HG02798 (cell line): ENCODE measurements around the gene RNF213.
"Not testable (repeated sequence)": the region's sequence is repeated elsewhere in the genome, so short reads cannot be mapped to it uniquely, and the experiment has no call there.

Experiments used
- ATAC-seq: cut with Tn5 transposase; IDR thresholded peaks from one replicate; pipeline ENCODE4 v1.9.1; 2021; ENCODE audit warnings: mild to moderate bottlenecking; ENCODE audit not compliant: unreplicated experiment, poor library complexity

RNF213 gene

GRCh38 chr17:80397686-80398085 is 137.0 kb downstream of the RNF213 start:
- ATAC-seq = no peak

DNA sequence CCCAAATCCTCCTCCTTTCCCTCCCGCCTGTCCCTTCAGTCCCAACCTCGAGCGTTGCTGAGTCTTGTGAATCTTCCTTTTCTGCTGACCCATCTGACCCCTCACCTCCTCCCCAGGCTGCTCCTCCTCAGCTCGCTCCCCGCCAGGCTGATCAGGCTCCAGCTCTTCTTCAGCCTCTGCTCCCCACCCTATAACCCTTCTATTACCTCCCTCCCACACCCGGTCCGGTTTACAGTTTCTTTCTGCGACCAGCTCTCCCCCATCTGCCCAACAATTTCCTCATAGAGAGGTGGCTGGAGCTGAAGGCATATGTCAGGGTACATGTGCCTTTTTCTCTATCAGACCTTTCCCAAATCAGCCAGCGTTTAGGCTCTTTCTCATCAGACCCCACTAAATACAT is 140.4 kb downstream of the RNF213 start:
- ATAC-seq = not testable (repeated sequence)

GRCh38 chr17:80402102-80402501 is 141.4 kb downstream of the RNF213 start:
- ATAC-seq = not testable (repeated sequence)

DNA sequence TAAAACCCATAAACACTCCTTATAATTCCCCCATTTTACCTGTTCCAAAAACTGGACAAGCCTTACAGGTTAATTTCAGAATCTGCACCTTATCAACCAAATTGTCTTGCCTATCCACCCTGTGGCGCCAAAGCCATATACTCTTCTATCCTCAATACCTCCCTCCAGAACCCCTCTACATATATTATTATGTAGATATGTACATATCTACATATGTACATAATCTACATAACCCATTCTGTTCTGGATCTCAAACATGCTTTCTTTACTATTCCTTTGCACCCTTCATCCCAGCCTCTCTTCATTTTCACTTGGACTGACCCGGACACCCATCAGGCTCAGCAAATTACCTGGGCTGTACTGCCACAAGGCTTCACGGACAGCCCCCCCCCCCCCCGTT is 142.3 kb downstream of the RNF213 start:
- no peak for ATAC-seq

DNA sequence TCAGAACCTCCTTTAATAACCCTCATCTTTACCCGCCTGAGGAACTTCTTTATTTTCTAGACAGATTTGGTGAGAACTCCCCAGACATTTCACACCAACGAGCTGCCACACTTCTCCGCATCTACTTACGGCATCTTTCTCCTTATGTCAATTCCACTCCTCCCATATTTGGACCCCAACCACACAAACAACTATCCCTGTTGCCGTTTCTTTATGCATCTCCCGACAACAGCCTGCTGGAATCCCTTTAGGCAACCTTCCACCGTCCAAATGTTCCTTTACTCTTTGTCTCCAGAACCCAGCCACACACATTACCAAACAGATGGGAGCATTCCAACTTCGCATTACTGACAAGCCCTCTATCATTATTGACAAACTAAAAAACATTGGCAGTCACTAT is 145.5 kb downstream of the RNF213 start:
- ATAC-seq = no peak

DNA sequence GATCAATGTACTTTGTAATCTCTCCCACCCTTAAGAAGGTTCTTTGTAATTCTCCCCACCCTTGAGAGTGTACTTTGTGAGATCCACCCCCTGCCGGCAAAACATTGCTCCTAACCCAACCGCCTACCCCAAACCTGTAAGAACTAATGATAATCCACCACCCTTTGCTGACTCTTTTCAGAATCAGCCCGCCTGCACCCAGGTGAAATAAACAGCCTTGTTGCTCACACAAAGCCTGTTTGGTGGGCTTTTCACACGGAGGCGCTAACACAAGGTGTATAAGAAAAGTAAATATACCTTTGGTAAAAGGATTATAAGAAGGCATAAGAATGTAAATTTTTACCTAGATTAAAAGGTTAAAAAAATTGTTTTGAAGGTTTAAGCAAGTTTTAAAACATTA is 147.3 kb downstream of the RNF213 start:
- not testable (repeated sequence) for ATAC-seq

DNA sequence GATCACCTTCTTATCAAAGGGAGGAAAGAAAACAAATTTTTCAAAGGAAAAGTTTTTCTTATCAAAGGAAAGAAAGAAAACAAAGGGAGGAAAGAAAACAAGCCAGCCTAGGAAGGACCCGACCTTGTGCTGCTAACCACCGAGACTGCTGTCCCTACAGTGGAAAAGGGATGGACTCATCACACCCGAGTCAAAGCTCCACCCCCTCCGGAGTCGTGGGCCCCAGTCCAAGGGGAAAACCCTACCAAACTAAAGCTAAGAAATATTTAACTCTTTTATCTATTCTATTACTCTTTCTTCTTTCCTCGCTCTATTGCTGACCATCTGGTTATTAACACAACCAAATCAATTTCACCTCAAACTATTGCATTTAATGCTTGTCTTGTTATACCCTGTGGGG is 148.2 kb downstream of the RNF213 start:
- ATAC-seq = no peak

GRCh38 chr17:80409626-80410025 is 149.0 kb downstream of the RNF213 start:
- no peak for ATAC-seq

DNA sequence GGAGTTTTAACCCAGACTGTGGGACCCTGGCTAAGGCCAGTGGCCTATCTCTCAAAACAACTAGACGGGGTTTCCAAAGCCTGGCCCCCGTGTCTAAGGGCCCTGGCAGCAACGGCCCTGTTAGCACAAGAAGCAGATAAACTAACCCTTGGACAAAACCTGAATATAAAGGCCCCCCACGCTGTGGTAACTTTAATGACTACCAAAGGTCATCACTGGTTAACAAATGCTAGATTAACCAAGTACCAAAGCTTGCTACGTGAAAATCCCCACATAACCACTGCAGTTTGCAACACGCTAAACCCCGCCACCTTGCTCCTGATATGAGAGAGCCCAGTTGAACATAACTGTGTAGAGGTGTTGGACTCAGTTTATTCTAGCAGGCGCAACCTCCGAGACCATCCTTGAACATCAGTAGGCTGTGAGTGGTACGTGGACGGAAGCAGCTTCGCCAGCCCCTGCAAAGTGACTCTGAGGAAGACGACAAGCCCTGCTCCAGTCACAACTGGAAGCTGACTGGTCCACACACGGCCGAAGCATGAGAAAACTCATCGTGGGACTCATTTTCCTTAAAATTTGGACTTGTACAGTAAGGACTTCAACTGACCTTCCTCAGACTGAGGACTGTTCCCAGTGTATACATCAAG is 149.9 kb downstream of the RNF213 start:
- not testable (repeated sequence) for ATAC-seq

DNA sequence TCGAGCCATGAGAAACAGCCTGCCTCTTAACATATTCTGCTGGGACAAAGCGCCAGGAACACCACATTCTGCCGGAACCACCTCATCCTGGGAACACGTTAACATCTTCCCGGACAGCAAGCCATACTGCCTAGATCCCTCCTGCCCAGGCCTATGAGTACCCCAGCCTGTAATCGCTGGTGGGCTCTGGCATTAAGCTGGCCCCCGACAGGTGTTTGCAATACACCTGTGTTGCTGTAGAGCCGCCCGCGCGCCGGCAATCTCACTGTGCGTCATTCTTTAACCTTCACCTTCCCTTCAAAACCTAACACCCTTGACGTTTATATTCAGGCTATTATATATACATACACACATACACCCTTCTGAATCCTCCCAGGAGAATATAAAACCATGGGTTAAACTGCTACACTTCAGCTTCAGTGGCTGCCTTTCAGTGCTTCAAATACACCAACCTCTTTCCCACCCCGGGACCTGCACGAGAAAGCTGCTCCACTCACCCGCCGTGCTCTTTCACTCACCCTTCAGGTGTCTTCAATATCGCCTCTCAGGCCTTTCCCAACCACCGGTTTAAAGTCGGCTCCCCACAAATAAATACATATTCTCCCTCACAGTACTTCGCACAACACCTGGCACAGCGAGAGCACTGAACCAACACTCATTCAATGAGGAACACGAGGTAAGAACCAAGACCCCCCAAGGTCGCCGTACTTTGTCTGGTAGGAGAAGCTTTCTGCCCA is 153.3 kb downstream of the RNF213 start:
- no peak for ATAC-seq

- no peak for ATAC-seq
These were observed 153.8 kb downstream of the RNF213 start for GRCh38 chr17:80414508-80414802.

- peak; percentile 97 for ATAC-seq
These were observed 154.4 kb downstream of the RNF213 start, which contains the start of gene ENDOV for GRCh38 chr17:80414803-80415625. TSS of gene ENDOV (plus strand) at chr17:80415167. CDS start at chr17:80415195, 28 bp downstream.

DNA sequence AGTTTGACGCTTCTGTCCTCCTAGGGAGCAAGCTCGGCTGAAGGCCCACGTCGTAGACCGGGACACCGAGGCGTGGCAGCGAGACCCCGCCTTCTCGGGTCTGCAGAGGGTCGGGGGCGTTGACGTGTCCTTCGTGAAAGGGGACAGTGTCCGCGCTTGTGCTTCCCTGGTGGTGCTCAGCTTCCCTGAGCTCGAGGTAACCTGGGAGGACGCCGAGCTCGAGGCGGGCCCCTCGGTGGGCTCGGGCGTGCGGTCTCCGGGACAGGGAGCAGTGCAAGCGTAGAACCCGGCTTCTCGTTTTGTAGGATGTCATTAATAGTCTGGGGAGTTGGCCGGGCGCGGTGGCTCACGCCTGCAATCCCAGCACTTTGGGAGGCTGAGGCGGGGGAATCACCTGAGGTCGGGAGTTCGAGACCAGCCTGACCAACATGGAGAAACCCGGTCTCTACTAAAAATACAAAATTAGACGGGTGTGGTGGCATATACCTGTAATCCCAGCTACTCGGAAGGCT is 155.0 kb downstream of the RNF213 start:
- no peak for ATAC-seq

GRCh38 chr17:80416260-80416939 is 155.7 kb downstream of the RNF213 start:
- no peak for ATAC-seq

GRCh38 chr17:80416940-80417293 is 156.3 kb downstream of the RNF213 start:
- no peak for ATAC-seq

DNA sequence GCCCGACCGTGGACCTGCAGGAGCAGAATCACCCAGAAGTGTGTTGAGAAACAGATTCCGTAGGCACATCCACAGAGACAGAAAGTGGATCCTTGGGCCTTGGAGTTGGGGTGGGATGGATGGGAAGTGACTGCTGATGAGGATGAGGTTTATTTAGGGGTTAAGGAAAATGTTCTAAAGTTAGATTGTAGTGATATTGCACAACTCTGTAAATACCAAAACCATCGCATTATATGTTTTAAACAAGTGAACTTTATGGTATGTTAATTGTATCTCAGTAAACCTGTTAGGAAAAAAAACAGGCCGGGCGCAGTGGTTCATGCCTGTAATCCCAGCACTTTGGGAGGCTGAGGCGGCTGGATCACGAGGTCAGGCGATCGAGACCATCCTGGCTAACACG is 157.9 kb downstream of the RNF213 start:
- no peak for ATAC-seq

GRCh38 chr17:80419255-80419654 is 158.6 kb downstream of the RNF213 start:
- no peak for ATAC-seq

DNA sequence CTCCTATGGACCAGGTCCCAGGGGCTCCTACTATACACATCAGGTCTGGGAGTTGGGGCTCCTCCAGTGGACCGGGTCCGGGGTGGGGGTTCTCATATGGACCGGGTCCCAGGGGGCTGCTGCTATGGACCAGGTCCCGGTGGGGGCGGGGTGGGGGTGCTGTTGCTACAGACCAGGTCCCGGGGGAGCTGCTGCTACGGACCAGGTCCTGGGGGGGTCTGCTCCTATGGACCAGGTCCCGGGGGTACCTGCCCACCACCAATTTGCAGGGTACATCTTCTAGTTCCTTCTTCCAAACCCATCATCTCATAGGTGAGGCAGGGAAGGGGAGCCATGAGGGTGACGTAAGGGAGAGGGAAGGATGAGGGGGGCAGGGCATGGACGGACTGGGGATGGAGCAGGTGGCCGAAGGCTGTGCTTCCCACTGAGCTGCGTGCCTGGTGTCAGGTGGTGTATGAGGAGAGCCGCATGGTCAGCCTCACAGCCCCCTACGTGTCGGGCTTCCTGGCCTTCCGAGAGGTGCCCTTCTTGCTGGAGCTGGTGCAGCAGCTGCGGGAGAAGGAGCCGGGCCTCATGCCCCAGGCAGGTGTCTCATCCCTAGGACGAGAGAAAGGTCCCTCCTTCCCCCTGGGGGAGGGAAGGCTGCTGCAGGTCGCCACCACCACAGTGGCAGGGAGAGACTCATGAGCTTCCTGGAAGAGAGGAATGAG is 160.9 kb downstream of the RNF213 start:
- ATAC-seq = no peak

DNA sequence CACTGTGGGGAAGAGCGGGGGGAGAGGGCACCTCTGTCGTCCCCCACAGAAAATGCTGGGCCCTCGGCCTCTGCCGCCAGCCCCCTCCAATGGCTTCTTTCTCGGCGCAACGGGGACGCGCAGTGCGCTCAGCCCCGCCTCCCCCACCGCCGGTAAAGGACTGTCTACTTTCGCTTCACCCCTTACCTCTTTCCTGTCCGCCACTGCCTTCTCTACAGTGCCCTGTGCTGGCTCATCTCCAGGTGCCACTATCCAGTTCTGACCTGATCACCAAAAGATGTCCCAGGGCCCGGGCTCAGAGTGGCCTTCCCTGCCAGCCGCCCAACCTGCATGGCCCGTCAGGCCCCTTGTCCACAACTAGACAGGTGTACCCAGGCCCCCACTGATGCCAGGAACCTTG is 161.6 kb downstream of the RNF213 start:
- ATAC-seq = no peak

DNA sequence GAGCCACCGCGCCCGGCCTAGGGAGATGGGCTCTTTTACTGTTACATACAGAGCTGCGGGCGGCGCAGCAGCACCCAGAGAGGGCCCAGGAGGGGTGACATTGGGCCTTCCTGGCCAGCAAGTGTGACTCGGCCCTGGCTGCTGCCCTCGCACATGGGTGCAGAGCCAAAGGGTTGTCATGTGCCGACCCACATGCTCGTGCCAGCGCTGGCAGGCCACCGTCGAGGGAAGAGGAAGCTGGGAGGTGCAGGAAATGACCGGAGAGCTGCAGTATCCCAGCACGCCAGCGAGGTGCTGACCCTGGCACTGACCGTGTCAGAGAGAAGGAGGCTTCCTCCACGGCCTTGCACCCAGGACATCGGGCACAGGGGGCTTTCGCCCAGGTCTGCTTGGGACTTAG is 162.3 kb downstream of the RNF213 start:
- no peak for ATAC-seq
